ENCODE results near the gene DLG5. TPM values are rescaled to one million over a fixed set of nuclear protein-coding genes. Genes with fewer than 3 reads are reported as not detected.
A peak's percentile ranks its signal among the peaks of the same experiment; 100 is the strongest.

DLG5 gene, protein sequence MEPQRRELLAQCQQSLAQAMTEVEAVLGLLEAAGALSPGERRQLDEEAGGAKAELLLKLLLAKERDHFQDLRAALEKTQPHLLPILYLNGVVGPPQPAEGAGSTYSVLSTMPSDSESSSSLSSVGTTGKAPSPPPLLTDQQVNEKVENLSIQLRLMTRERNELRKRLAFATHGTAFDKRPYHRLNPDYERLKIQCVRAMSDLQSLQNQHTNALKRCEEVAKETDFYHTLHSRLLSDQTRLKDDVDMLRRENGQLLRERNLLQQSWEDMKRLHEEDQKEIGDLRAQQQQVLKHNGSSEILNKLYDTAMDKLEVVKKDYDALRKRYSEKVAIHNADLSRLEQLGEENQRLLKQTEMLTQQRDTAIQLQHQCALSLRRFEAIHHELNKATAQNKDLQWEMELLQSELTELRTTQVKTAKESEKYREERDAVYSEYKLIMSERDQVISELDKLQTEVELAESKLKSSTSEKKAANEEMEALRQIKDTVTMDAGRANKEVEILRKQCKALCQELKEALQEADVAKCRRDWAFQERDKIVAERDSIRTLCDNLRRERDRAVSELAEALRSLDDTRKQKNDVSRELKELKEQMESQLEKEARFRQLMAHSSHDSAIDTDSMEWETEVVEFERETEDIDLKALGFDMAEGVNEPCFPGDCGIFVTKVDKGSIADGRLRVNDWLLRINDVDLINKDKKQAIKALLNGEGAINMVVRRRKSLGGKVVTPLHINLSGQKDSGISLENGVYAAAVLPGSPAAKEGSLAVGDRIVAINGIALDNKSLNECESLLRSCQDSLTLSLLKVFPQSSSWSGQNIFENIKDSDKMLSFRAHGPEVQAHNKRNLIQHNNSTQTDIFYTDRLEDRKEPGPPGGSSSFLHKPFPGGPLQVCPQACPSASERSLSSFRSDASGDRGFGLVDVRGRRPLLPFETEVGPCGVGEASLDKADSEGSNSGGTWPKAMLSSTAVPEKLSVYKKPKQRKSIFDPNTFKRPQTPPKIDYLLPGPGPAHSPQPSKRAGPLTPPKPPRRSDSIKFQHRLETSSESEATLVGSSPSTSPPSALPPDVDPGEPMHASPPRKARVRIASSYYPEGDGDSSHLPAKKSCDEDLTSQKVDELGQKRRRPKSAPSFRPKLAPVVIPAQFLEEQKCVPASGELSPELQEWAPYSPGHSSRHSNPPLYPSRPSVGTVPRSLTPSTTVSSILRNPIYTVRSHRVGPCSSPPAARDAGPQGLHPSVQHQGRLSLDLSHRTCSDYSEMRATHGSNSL (N-terminal part only)
- total RNA-seq: 32.9 TPM

DNA sequence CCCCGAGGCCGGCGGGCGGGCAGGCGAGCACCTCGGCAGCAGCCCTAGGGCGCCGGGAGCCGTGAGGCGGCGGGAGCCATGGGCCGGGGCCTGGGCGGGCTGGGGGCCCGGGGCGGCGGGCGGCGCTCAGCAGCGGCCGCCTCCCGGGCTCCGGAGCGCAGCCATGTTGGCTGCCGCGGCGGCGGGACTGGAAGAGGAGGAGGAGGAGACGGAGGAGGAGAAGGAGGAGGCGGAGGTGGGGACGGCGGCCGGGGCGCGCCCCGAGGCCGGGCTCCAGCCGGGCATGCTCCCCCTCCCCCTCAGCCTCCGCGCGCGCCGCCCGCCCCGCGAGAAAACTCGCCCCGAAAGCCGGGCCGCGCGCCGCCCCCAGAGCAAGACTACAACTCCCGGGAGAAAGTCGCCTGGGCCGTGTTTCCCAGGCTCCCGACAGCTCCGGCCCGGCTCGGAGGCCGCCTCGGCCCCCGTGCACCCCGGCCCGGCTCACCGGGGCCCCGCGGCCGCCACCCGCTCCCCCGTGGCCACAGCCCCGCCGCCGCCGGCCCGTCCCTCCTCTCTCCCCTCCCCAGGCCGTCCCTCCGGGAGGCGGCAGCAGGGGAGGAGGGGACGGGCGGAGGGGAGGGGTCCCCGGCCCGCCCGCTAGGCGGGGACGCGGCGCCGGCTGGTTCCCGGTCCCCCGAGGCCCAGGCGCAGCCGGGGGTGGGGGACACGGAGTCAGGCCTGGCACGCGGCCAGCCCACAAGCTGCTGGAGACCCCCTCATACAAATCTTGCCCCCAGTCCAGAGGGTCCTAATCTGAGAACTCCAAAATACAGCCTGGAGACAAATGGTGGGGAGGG, at the start of gene DLG5:
DLG5 (minus strand) TSS at position 190 of the 836 bp plus-strand sequence. CDS start 235 bp downstream, outside the sequence.
- TF ChIP-seq, protein P1, sequence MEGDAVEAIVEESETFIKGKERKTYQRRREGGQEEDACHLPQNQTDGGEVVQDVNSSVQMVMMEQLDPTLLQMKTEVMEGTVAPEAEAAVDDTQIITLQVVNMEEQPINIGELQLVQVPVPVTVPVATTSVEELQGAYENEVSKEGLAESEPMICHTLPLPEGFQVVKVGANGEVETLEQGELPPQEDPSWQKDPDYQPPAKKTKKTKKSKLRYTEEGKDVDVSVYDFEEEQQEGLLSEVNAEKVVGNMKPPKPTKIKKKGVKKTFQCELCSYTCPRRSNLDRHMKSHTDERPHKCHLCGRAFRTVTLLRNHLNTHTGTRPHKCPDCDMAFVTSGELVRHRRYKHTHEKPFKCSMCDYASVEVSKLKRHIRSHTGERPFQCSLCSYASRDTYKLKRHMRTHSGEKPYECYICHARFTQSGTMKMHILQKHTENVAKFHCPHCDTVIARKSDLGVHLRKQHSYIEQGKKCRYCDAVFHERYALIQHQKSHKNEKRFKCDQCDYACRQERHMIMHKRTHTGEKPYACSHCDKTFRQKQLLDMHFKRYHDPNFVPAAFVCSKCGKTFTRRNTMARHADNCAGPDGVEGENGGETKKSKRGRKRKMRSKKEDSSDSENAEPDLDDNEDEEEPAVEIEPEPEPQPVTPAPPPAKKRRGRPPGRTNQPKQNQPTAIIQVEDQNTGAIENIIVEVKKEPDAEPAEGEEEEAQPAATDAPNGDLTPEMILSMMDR (IDR thresholded peaks at IDR 0.05): no peak

DNA sequence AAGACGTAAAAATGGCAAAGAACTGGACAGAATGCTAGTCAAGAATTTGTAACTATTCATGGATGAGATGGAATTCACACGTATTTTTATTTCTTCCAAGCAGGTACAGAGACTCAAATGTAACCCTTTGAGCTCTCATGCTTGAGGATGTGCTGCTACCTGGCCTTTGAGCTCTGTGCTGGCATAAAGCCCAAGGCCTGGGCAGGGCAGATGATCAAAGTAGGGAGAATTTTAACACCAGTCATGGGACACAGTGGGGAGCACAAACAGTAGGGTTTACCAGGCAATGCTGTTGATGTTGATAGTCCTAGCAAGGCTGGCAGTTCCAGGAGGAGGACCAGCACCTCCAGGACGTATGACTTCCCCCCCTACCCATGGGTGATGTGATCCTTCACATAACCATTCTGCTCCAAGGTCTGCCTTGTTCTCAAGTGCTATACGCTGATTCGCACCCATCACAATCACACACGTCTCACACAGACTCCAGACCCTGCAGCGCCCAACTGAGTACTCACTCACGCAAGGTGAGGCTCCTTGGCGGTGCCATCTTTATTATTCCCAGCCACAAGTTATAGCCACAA, 48.6 kb upstream of the DLG5 start:
- H3K27ac ChIP-seq: peak overlapping the region; percentile 78 to 89
- TF ChIP-seq, protein P1 (IDR thresholded peaks at IDR 0.05): no peak
- peaks cover 28 to 35% of the 10 kb centered on the region in 2 donors for H3K36me3 ChIP-seq
- DNase-seq (ENCODE audit: low spot score in 2 of 2): peak in 1 of 2 donors; percentile 61
- peaks cover 0 to 27% of the 10 kb centered on the region in 2 donors for H3K4me1 ChIP-seq
- no peaks in the 10 kb centered on the region for H3K9me3 ChIP-seq
- no peak overlapping the region for H3K4me3 ChIP-seq
- intact Hi-C loops (cut with DNase I): loop anchor here (2.0 kb wide), 1 partner anchor 128 kb away; no protein-coding TSS in a partner anchor
- no peaks in the 10 kb centered on the region for H3K27me3 ChIP-seq

More for the DNA sequence above, at the start of gene DLG5:
- Histone ChIP-seq H3K36me3 (no peaks in the 10 kb centered on the region), H3K4me3 (peak within 1 kb of the TSS; percentile 86 to 93), H3K4me1 (peaks cover 4 to 21% of the 10 kb centered on the region in 2 donors), H3K27ac (peak within 1 kb of the TSS; percentile 78), H3K9me3 (no peaks in the 10 kb centered on the region), H3K27me3 (no peaks in the 10 kb centered on the region)
- peak in 1 of 2 donors; percentile 82 for DNase-seq (ENCODE audit: low spot score in 2 of 2)
- intact Hi-C loops (cut with DNase I): loop anchor here (1.0 to 5.0 kb wide), 4 partner anchors 44 to 101 kb away; partner anchors contain the start of gene POLR3A

GRCh38 chr10:77974396-77975074, 48.0 kb upstream of the DLG5 start:
- peak in 1 of 2 donors; percentile 67 for DNase-seq (ENCODE audit: low spot score in 2 of 2)
- intact Hi-C loops (cut with DNase I): loop anchor here (2.0 kb wide), 1 partner anchor 128 kb away; no protein-coding TSS in a partner anchor
- H3K4me1 ChIP-seq: peaks cover 0 to 28% of the 10 kb centered on the region in 2 donors
- no peaks in the 10 kb centered on the region for H3K27me3 ChIP-seq
- H3K36me3 ChIP-seq: peaks cover 22 to 28% of the 10 kb centered on the region in 2 donors
- TF ChIP-seq, protein P1 (IDR thresholded peaks at IDR 0.05): peak; percentile 19 to 41 (median 32)
- H3K27ac ChIP-seq: peak overlapping the region; percentile 78 to 89
- H3K9me3 ChIP-seq: no peaks in the 10 kb centered on the region
- no peak overlapping the region for H3K4me3 ChIP-seq

GRCh38 chr10:77973276-77973675, 46.7 kb upstream of the DLG5 start:
- H3K4me1 ChIP-seq: peaks cover 0 to 32% of the 10 kb centered on the region in 2 donors
- peaks cover 11 to 17% of the 10 kb centered on the region in 2 donors for H3K36me3 ChIP-seq
- no peak overlapping the region for H3K4me3 ChIP-seq
- DNase-seq (ENCODE audit: low spot score in 2 of 2): peak in 1 of 2 donors; percentile 50
- intact Hi-C loops (cut with DNase I): loop anchor here (1.0 kb wide), 1 partner anchor 14 kb away; no protein-coding TSS in a partner anchor
- no peaks in the 10 kb centered on the region for H3K27me3 ChIP-seq
- no peaks in the 10 kb centered on the region for H3K9me3 ChIP-seq
- TF ChIP-seq, protein P1 (IDR thresholded peaks at IDR 0.05): no peak
- H3K27ac ChIP-seq: peak overlapping the region; percentile 84 to 89
